Coronary artery (tissue), 2 donors: ENCODE results near the gene SNX5.

Experiments used
- DNase-seq: peaks from one replicate; pipeline ENCODE4 v3.0.0-alpha.2; 2017; ENCODE audit warnings: low spot score
- H3K27ac ChIP-seq, 2 donors: fragments of 200-600 bp; sonication (generic); one replicate each; pipeline ENCODE4 v1.5.1; 2016 to 2019
- H3K4me3 ChIP-seq: fragments of 200-600 bp; sonication (generic); 2 replicates; pipeline ENCODE4 v1.5.1; 2016; ENCODE audit warnings: mild to moderate bottlenecking, moderate library complexity
- TF ChIP-seq, protein P1 (sequence below): fragments of 200-600 bp; sonication (generic); IDR thresholded peaks from one replicate; pipeline ENCODE4 v1.5.1; 2019; ENCODE audit warnings: antibody characterized with exemption

SNX5 gene

GRCh38 chr20:17946572-17947473, 21.8 kb downstream of the SNX5 start:
- Histone ChIP-seq H3K27ac (no peak overlapping the region), H3K4me3 (no peak overlapping the region)
- TF ChIP-seq, protein P1, sequence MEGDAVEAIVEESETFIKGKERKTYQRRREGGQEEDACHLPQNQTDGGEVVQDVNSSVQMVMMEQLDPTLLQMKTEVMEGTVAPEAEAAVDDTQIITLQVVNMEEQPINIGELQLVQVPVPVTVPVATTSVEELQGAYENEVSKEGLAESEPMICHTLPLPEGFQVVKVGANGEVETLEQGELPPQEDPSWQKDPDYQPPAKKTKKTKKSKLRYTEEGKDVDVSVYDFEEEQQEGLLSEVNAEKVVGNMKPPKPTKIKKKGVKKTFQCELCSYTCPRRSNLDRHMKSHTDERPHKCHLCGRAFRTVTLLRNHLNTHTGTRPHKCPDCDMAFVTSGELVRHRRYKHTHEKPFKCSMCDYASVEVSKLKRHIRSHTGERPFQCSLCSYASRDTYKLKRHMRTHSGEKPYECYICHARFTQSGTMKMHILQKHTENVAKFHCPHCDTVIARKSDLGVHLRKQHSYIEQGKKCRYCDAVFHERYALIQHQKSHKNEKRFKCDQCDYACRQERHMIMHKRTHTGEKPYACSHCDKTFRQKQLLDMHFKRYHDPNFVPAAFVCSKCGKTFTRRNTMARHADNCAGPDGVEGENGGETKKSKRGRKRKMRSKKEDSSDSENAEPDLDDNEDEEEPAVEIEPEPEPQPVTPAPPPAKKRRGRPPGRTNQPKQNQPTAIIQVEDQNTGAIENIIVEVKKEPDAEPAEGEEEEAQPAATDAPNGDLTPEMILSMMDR: no peak
- DNase-seq: no peak

GRCh38 chr20:17946040-17946439, 22.6 kb downstream of the SNX5 start:
- DNase-seq: no peak
- no peak overlapping the region for H3K27ac ChIP-seq
- H3K4me3 ChIP-seq: no peak overlapping the region
- TF ChIP-seq, protein P1: no peak

- DNase-seq: no peak
- TF ChIP-seq, protein P1: no peak
- Histone ChIP-seq H3K4me3 (no peak overlapping the region), H3K27ac (no peak overlapping the region)
Observed at GRCh38 chr20:17944854-17945474, 23.6 kb downstream of the SNX5 start.

DNA sequence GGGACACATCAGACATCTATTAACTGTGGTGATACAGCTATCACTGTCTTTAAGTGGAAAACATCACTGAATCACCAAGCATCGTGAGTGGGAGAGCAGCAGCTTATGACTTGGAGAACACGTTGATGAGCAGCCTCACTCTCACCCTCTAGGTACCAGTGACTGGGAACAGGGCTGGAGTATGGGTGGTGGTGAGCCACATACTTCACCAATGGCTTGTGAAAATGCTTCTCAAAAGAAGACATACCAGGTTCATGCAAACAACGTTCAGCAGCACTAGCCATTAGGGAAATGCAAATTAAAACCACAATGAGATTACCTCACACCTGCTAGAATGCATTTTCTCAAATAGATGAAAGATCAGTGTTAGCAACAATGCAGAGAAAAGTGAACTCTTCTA, 25.3 kb downstream of the SNX5 start:
- DNase-seq: no peak
- TF ChIP-seq, protein P1: no peak
- Histone ChIP-seq H3K27ac (no peak overlapping the region), H3K4me3 (no peak overlapping the region)

DNA sequence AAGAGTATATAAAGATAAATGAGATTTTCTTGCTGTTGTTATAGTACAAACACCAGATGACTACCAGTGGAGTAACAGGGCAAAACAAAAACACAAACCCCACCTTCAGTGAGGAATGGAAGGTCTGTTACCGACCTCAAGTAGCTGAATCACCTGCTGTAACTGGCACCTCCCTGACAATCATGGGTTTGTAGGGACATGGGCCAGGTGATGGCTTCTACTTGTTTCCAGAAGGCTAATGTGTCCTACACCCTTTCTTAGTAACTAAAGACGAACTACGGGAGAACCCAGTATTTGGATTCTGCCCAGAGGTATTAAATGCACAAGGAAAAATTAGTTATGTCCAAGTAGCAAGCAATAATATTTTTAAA, 26.8 kb downstream of the SNX5 start:
- TF ChIP-seq, protein P1: no peak
- no peak for DNase-seq
- Histone ChIP-seq H3K4me3 (no peak overlapping the region), H3K27ac (no peak overlapping the region)

- Histone ChIP-seq H3K4me3 (no peak overlapping the region), H3K27ac (no peak overlapping the region)
- TF ChIP-seq, protein P1: no peak
- DNase-seq: no peak
Observed at GRCh38 chr20:17941087-17941825, 27.3 kb downstream of the SNX5 start.
